Skeletal muscle tissue (tissue), 4 donors: ENCODE measurements around the gene TUB. TPM values are rescaled to one million over a fixed set of nuclear protein-coding genes. Genes with fewer than 3 reads are reported as not detected.
A peak's percentile ranks its signal among the peaks of the same experiment; 100 is the strongest.

Experiments used
- H3K27ac ChIP-seq: one replicate; pipeline ENCODE4 v1.7.0; 2013; ENCODE audit warnings: mild to moderate bottlenecking, low read depth, low read length, inconsistent platforms
- H3K27me3 ChIP-seq, 3 donors: one replicate each; pipeline ENCODE4 v1.7.0; 2013; ENCODE audit warnings: low read length in 3 of 3; ENCODE audit not compliant: control insufficient read depth in 3 of 3, insufficient read depth in 3 of 3
- H3K36me3 ChIP-seq, 3 donors: one replicate each; pipeline ENCODE4 v1.7.0; 2013; ENCODE audit warnings: low read length in 3 of 3; ENCODE audit not compliant: control insufficient read depth in 3 of 3, insufficient read depth in 3 of 3
- H3K4me1 ChIP-seq, 3 donors: one replicate each; pipeline ENCODE4 v1.7.0; 2013; ENCODE audit warnings: low read length in 3 of 3, mild to moderate bottlenecking in 3 of 3; ENCODE audit not compliant: control insufficient read depth in 3 of 3, insufficient read depth in 3 of 3
- H3K4me3 ChIP-seq, 3 donors: one replicate each; pipeline ENCODE4 v1.7.0; 2013; ENCODE audit warnings: low read length in 3 of 3
- H3K9ac ChIP-seq, 3 donors: one replicate each; pipeline ENCODE4 v1.7.0; 2013; ENCODE audit warnings: low read length in 3 of 3, mild to moderate bottlenecking in 3 of 3, moderate library complexity in 2 of 3, low read depth in 1 of 3
- H3K9me3 ChIP-seq, 3 donors: one replicate each; pipeline ENCODE4 v1.7.0; 2013; ENCODE audit warnings: low read length in 3 of 3; ENCODE audit not compliant: control insufficient read depth in 3 of 3
- total RNA-seq: library from RNA; depleted of rRNA; stranded (reverse); fragments of >200 nt; gene quantifications from one replicate; pipeline ENCODE4 v1.2.3, GENCODE V29; 2014
- donor health status: Osteomylitis.

Gene TUB
- total RNA-seq, 1 donor from 2014 or later, result 8.9 TPM

- H3K36me3 ChIP-seq, result no peaks in the 10 kb centered on the region
- no peaks in the 10 kb centered on the region for H3K9me3 ChIP-seq
- peak overlapping the region; percentile 74 for H3K27ac ChIP-seq
- H3K9ac ChIP-seq, result peak overlapping the region in 2 of 3 donors; percentile 51 to 69
- H3K4me3 ChIP-seq, result no peak overlapping the region
- H3K4me1 ChIP-seq, result peaks cover 30 to 39% (median 31%) of the 10 kb centered on the region in 3 donors
- H3K27me3 ChIP-seq, result no peaks in the 10 kb centered on the region
Measured at GRCh38 chr11:8067929-8068575, 13.0 kb upstream of the TUB start.

DNA sequence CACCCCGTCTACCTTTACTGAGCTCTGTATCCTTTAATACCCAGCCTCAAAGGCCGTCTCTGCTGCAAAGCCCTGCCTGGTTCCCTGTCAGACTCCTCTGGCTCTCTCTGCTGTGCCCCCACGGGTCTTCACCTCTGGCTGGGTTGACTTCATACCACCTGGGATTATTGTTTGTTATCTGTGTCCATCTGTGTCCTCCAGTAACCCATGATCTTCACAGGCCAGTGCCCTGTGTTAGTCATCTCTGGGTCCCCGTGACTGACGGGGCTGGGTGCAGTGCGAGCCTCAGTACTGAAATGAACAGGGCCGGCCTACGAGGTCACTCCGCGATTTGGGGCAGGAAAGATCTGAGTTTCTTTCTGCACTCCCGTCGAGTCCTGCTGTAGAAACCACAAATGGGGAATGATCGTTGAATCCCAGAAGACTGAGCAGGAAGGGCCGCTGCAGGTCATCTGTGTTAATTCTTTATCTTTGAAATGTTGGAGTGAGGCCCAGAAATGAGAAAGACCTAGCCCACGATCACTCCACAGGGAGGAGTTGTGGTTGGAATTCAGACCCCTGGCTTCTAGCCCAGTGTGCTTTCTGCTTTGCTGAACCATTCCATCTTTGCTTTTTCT is 12.3 kb upstream of the TUB start:
- Histone ChIP-seq H3K9me3 (no peaks in the 10 kb centered on the region), H3K4me3 (peak overlapping the region in 2 of 3 donors; percentile 13 to 37), H3K9ac (peak overlapping the region in 2 of 3 donors; percentile 51 to 69), H3K4me1 (peaks cover 23 to 33% (median 28%) of the 10 kb centered on the region in 3 donors), H3K27ac (peak overlapping the region; percentile 74), H3K27me3 (no peaks in the 10 kb centered on the region), H3K36me3 (no peaks in the 10 kb centered on the region)

DNA sequence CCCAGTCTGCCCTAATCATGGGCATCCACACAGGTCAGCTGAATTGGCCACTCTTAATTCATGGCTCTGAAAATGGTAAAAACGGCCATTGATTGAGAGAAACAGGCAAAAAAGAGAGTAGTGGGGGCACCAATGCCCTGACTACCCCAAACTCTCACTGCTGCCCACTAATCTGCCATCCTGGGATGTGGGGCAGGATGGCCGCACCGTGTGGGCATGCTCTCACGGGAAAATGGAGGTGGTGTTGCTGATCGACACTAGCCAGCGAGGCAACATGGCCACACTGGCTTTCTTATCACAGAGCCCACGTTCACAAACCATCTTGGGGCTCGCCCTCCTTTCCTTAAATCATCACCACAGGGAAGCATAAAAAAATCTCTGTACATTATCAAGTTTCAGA is 11.2 kb upstream of the TUB start:
- Histone ChIP-seq H3K4me1 (peaks cover 16 to 23% (median 18%) of the 10 kb centered on the region in 3 donors), H3K27me3 (no peaks in the 10 kb centered on the region), H3K36me3 (no peaks in the 10 kb centered on the region), H3K4me3 (no peak overlapping the region), H3K9me3 (no peaks in the 10 kb centered on the region), H3K9ac (no peak overlapping the region), H3K27ac (peak overlapping the region; percentile 74)

GRCh38 chr11:8070417-8071115 is 10.4 kb upstream of the TUB start:
- no peak overlapping the region for H3K4me3 ChIP-seq
- no peaks in the 10 kb centered on the region for H3K27me3 ChIP-seq
- no peak overlapping the region for H3K9ac ChIP-seq
- no peak overlapping the region for H3K27ac ChIP-seq
- H3K9me3 ChIP-seq, result no peaks in the 10 kb centered on the region
- peaks cover 16 to 23% (median 17%) of the 10 kb centered on the region in 3 donors for H3K4me1 ChIP-seq
- H3K36me3 ChIP-seq, result no peaks in the 10 kb centered on the region

GRCh38 chr11:8071616-8072581 is 9.1 kb upstream of the TUB start:
- no peak overlapping the region for H3K9ac ChIP-seq
- no peaks in the 10 kb centered on the region for H3K9me3 ChIP-seq
- no peak overlapping the region for H3K4me3 ChIP-seq
- peaks cover 16 to 23% (median 17%) of the 10 kb centered on the region in 3 donors for H3K4me1 ChIP-seq
- no peaks in the 10 kb centered on the region for H3K27me3 ChIP-seq
- H3K27ac ChIP-seq, result no peak overlapping the region
- no peaks in the 10 kb centered on the region for H3K36me3 ChIP-seq

DNA sequence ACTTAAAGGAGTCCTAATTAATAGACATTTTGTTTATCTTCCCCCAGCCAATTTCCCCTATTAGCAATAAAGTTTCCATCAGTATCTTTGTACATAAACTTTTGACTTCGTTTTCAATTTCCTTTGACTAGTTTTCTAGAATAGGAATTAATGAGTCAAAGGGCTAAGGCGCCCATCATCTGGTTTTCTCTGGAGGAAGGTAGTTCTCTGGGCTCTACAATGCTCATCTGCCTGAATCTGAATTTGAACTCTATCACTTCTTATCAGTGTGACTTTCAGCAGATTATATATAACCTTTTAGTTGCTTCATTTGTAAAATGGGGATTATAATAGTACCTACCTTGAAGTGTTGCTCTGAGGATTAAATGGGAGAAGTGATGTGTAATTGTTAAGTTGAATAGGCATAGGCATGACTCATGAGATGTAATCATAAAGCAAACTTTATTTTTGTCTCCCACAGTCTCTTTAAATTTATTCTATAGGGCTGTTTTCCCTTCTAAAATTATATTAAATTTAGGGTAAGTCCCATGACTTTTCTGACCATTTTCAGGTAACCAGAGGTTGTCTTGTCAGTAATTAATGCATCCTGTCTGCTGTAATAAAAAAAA is 5.8 kb upstream of the TUB start:
- H3K9ac ChIP-seq, result no peak overlapping the region
- H3K4me3 ChIP-seq, result no peak overlapping the region
- no peaks in the 10 kb centered on the region for H3K36me3 ChIP-seq
- H3K27ac ChIP-seq, result no peak overlapping the region
- no peaks in the 10 kb centered on the region for H3K4me1 ChIP-seq
- H3K9me3 ChIP-seq, result no peaks in the 10 kb centered on the region
- H3K27me3 ChIP-seq, result peaks cover 0 to 4% (median 0%) of the 10 kb centered on the region in 3 donors

DNA sequence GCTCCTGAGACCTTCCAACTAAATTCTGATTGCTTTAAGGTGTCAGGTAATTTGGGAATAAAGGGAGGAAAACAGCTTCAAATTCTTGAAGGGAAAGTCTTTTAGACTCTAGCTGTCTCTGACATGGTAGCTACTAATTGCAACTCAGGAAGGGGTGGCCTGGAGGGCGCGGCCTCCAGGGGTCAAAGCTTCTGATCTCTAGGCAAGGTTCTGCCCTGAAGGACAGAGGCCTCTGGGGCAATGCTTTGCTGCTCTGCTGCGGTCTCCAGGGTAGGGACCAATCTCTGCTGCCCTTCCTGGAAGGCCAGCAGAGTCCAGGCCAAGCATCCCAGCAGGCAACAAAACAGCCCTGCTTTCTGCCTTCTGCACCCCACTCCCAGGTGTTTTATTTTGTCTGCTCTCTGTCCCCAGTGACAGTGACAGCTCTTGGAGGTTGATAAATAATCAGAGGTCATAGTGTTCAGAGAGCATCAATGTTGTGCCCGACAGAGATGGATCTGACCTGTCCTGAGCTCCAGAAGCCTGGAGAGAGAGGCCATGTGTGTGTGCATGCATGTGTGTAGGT is 1.8 kb upstream of the TUB start:
- Histone ChIP-seq H3K4me3 (no peak overlapping the region), H3K4me1 (peaks cover 7 to 16% (median 9%) of the 10 kb centered on the region in 3 donors), H3K9ac (no peak overlapping the region), H3K9me3 (no peaks in the 10 kb centered on the region), H3K36me3 (no peaks in the 10 kb centered on the region), H3K27me3 (peaks cover 7 to 16% (median 9%) of the 10 kb centered on the region in 3 donors), H3K27ac (no peak overlapping the region)

DNA sequence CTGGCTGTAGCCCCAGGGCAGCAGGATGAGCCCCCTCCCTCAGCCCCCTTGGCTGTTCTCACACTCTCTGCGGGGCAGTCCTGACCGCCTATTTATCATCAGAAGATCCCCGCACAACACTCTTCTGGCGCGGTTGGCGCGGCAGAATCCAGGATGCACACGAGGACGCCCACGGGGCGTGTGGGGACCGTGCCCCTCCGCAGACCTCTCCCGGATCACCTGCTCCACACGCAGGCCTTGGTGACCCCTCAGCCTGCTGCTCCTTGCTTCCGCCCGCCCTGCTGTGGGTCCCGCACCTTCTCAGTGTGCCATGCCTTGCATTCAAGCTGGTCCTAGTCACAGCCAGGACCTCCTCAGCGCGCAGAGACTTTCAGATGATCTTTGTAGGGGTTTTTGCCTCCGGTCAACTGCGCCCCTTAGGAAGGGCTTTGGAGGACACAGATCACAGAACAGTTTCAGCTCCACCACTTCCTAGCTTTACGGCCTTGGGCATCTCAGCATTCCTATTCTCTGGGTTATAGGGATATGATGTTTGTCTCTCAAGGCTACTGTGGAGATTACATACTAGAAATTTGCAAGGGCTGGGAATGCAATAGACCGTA is 841 bp upstream of the TUB start:
- peaks cover 9 to 16% (median 9%) of the 10 kb centered on the region in 3 donors for H3K27me3 ChIP-seq
- peak overlapping the region in 2 of 3 donors; percentile 32 to 71 for H3K9ac ChIP-seq
- H3K9me3 ChIP-seq, result no peaks in the 10 kb centered on the region
- H3K4me1 ChIP-seq, result peaks cover 7 to 16% (median 9%) of the 10 kb centered on the region in 3 donors
- no peak overlapping the region for H3K27ac ChIP-seq
- no peaks in the 10 kb centered on the region for H3K36me3 ChIP-seq
- H3K4me3 ChIP-seq, result peak overlapping the region in 2 of 3 donors; percentile 64 to 65
